ENCODE results near the gene HSPA9. TPM values are rescaled to one million over a fixed set of nuclear protein-coding genes. Genes with fewer than 3 reads are reported as not detected.
"Not testable (repeated sequence)": the region's sequence is repeated elsewhere in the genome, so short reads cannot be mapped to it uniquely, and the experiment has no call there.

Gene HSPA9
- total RNA-seq, 1 experiment from 2014 or later, result 1,057 TPM

GRCh38 chr5:138517437-138517836, 57.8 kb downstream of the HSPA9 start:
- BruUV-seq (replicated peaks), result no TSS peak
- peaks cover 86% of the 10 kb centered on the region for H3K36me3 Mint-ChIP-seq (ENCODE audit: insufficient read depth, unreplicated experiment)
- no peak overlapping the region for H3K27ac Mint-ChIP-seq (ENCODE audit: low read depth, unreplicated experiment)
- TF ChIP-seq, protein P1, sequence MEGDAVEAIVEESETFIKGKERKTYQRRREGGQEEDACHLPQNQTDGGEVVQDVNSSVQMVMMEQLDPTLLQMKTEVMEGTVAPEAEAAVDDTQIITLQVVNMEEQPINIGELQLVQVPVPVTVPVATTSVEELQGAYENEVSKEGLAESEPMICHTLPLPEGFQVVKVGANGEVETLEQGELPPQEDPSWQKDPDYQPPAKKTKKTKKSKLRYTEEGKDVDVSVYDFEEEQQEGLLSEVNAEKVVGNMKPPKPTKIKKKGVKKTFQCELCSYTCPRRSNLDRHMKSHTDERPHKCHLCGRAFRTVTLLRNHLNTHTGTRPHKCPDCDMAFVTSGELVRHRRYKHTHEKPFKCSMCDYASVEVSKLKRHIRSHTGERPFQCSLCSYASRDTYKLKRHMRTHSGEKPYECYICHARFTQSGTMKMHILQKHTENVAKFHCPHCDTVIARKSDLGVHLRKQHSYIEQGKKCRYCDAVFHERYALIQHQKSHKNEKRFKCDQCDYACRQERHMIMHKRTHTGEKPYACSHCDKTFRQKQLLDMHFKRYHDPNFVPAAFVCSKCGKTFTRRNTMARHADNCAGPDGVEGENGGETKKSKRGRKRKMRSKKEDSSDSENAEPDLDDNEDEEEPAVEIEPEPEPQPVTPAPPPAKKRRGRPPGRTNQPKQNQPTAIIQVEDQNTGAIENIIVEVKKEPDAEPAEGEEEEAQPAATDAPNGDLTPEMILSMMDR (IDR thresholded peaks at IDR 0.05; ENCODE audit: unreplicated experiment), result no peak
- ChIA-PET CTCF (interaction anchor here (0.8 to 8.1 kb wide), 6 partner anchors 9 to 68 kb away, joined by 3 to 55 read pairs (median 4); no protein-coding TSS in a partner anchor), POLR2A (interaction anchor here (0.6 to 4.7 kb wide), 11 partner anchors 9 to 1142 kb away, joined by 3 to 23 read pairs (median 3); partner anchors contain the start of genes EGR1 and ETF1)
- no peak for DNase-seq (ENCODE audit: unreplicated experiment)
- intact Hi-C loops (cut with micrococcal nuclease), result no loop called here
- no peak overlapping the region for H3K4me3 Mint-ChIP-seq (ENCODE audit: unreplicated experiment)
- H3K9me3 Mint-ChIP-seq (ENCODE audit: unreplicated experiment), result no peaks in the 10 kb centered on the region
- peaks cover 20% of the 10 kb centered on the region for H3K4me1 Mint-ChIP-seq (ENCODE audit: insufficient read depth, unreplicated experiment)
- no peaks in the 10 kb centered on the region for H3K27me3 Mint-ChIP-seq (ENCODE audit: insufficient read depth, unreplicated experiment)

DNA sequence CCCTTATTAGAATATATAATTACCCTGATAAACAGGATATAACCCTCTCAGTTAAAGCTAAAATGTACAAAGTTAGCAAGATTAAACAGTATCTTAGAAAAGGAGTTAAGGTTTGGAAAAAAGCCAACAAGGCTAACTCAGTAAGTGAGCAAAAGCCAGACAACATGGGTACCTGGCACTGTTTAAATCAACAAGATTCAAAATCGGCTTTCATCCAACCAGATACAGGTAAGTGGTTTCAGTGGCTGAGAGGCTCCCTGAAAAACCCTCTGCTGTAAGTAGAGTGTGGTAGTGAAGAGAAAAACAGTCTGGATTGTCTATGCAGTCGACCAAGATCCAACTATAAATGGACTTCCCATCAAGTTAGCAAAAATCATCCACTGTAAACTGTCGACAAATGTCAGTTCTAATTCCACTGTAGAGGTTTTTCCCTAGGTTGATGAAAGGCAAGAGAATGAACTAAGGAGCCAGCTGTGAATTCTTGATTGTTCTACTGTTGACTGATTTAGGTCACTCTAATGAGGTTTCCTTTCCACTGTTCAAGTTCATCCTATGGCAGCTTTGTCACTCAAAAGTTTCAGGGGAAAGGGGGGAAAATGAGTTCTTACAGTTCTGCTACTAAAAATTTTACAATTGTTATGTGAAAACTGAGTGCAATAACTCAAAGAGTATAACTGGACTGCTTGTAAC, 59.5 kb downstream of the HSPA9 start:
- intact Hi-C loops (cut with micrococcal nuclease), result no loop called here
- Mint-ChIP-seq H3K4me3 (ENCODE audit: unreplicated experiment) (no peak overlapping the region), H3K9me3 (ENCODE audit: unreplicated experiment) (no peaks in the 10 kb centered on the region), H3K27me3 (ENCODE audit: insufficient read depth, unreplicated experiment) (no peaks in the 10 kb centered on the region), H3K4me1 (ENCODE audit: insufficient read depth, unreplicated experiment) (peaks cover 15% of the 10 kb centered on the region), H3K36me3 (ENCODE audit: insufficient read depth, unreplicated experiment) (peaks cover 98% of the 10 kb centered on the region), H3K27ac (ENCODE audit: low read depth, unreplicated experiment) (peak overlapping the region; percentile 59)
- CTCF ChIA-PET, result interaction anchor here (0.6 to 8.1 kb wide), 4 partner anchors 11 to 161 kb away, joined by 3 to 55 read pairs (median 14); no protein-coding TSS in a partner anchor
- POLR2A ChIA-PET, result interaction anchor here (0.6 to 4.7 kb wide), 7 partner anchors 9 to 51 kb away, joined by 3 to 29 read pairs (median 5); partner anchors contain the start of genes EGR1 and ETF1
- TF ChIP-seq, protein P1 (IDR thresholded peaks at IDR 0.05; ENCODE audit: unreplicated experiment), result no peak
- DNase-seq (ENCODE audit: unreplicated experiment), result no peak
- no TSS peak for BruUV-seq (replicated peaks)

- DNase-seq (ENCODE audit: unreplicated experiment), result no peak
- ChIA-PET POLR2A (interaction anchor here (0.6 to 4.7 kb wide), 5 partner anchors 8 to 334 kb away, joined by 3 to 29 read pairs (median 20); partner anchors contain the start of gene ETF1), CTCF (interaction anchor here (0.8 to 8.1 kb wide), 3 partner anchors 10 to 50 kb away, joined by 5 to 55 read pairs (median 26); no protein-coding TSS in a partner anchor)
- TF ChIP-seq, protein P1 (IDR thresholded peaks at IDR 0.05; ENCODE audit: unreplicated experiment), result no peak
- intact Hi-C loops (cut with micrococcal nuclease), result no loop called here
- peaks cover 13% of the 10 kb centered on the region for H3K4me1 Mint-ChIP-seq (ENCODE audit: insufficient read depth, unreplicated experiment)
- no peaks in the 10 kb centered on the region for H3K9me3 Mint-ChIP-seq (ENCODE audit: unreplicated experiment)
- H3K27ac Mint-ChIP-seq (ENCODE audit: low read depth, unreplicated experiment), result peak overlapping the region; percentile 59
- H3K36me3 Mint-ChIP-seq (ENCODE audit: insufficient read depth, unreplicated experiment), result peaks cover 100% of the 10 kb centered on the region
- H3K4me3 Mint-ChIP-seq (ENCODE audit: unreplicated experiment), result no peak overlapping the region
- no TSS peak for BruUV-seq (replicated peaks)
- no peaks in the 10 kb centered on the region for H3K27me3 Mint-ChIP-seq (ENCODE audit: insufficient read depth, unreplicated experiment)
Observed at GRCh38 chr5:138514021-138514420, 61.2 kb downstream of the HSPA9 start.

DNA sequence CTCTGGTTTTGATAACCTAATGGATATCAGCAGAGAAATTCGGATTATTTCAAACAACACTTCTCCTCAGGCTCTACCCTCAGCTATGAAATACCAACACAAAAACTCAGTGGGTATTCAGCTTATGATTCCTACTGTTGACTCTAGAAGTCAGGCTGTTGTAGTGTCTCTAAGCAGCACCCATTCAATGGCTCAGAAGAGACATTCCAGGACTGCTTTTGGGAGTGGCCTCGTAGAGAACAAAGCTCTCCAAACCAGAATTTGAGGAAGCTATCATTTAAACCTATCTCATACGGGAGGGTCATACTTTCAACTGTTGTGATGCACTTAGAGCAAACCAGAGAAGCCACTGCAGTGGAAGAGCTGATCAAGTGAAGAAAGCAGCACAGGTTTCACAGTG, 66.2 kb downstream of the HSPA9 start:
- TF ChIP-seq, protein P1 (IDR thresholded peaks at IDR 0.05; ENCODE audit: unreplicated experiment), result no peak
- intact Hi-C loops (cut with micrococcal nuclease), result loop anchor here (10.0 kb wide), 1 partner anchor 154 kb away; the partner anchor contains the start of gene KDM3B
- no peaks in the 10 kb centered on the region for H3K27me3 Mint-ChIP-seq (ENCODE audit: insufficient read depth, unreplicated experiment)
- BruUV-seq (replicated peaks), result no TSS peak
- H3K9me3 Mint-ChIP-seq (ENCODE audit: unreplicated experiment), result no peaks in the 10 kb centered on the region
- H3K36me3 Mint-ChIP-seq (ENCODE audit: insufficient read depth, unreplicated experiment), result peaks cover 88% of the 10 kb centered on the region
- H3K4me3 Mint-ChIP-seq (ENCODE audit: unreplicated experiment), result no peak overlapping the region
- DNase-seq (ENCODE audit: unreplicated experiment), result no peak
- ChIA-PET CTCF (interaction anchor here (1.1 to 2.9 kb wide), 8 partner anchors 18 to 59 kb away, joined by 3 to 18 read pairs (median 10); partner anchors contain the start of genes EGR1 and ETF1), POLR2A (interaction anchor here (1.0 to 10.9 kb wide), 6 partner anchors 9 to 330 kb away, joined by 4 to 276 read pairs (median 10); partner anchors contain the start of genes BRD8, EGR1, ETF1 and KIF20A)
- H3K4me1 Mint-ChIP-seq (ENCODE audit: insufficient read depth, unreplicated experiment), result peaks cover 41% of the 10 kb centered on the region
- peak overlapping the region; percentile 80 for H3K27ac Mint-ChIP-seq (ENCODE audit: low read depth, unreplicated experiment)

DNA sequence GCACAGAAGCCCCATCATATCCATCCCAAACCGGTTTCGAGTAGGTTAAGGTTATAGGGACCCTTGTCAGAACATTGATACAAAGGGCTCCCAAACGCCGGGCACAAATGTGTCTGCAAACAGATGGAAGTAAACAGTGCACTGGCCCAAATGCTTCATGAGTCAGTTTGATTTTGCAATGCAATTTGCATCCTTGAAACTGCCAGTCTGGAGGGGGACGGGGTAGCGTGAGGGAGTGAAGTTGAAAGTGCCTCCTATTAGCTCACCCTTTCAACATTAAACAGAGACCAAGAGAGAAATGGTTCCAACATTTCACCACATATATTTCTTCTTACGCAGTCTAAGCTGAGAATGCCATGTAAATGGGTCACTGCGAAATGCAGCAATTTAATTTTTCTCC, 67.7 kb downstream of the HSPA9 start:
- H3K9me3 Mint-ChIP-seq (ENCODE audit: unreplicated experiment); H3K27me3 Mint-ChIP-seq (ENCODE audit: insufficient read depth, unreplicated experiment): not testable (repeated sequence)
- Mint-ChIP-seq H3K4me3 (ENCODE audit: unreplicated experiment) (peak overlapping the region; percentile 62), H3K27ac (ENCODE audit: low read depth, unreplicated experiment) (peak overlapping the region; percentile 80), H3K36me3 (ENCODE audit: insufficient read depth, unreplicated experiment) (peaks cover 73% of the 10 kb centered on the region), H3K4me1 (ENCODE audit: insufficient read depth, unreplicated experiment) (peaks cover 52% of the 10 kb centered on the region)
- TSS peak; percentile 35 for BruUV-seq (replicated peaks)
- DNase-seq (ENCODE audit: unreplicated experiment), result peak; percentile 97
- intact Hi-C loops (cut with micrococcal nuclease), result loop anchor here (10.0 kb wide), 1 partner anchor 153 kb away; the partner anchor contains the start of gene KDM3B
- ChIA-PET CTCF (interaction anchor here (1.4 to 6.5 kb wide), 4 partner anchors 13 to 58 kb away, joined by 5 to 166 read pairs (median 66); partner anchors contain the start of gene ETF1), POLR2A (interaction anchor here (0.7 to 16.1 kb wide), 6 partner anchors 9 to 41 kb away, joined by 3 to 626 read pairs (median 18); partner anchors contain the start of genes EGR1 and ETF1)
